Stimulated activated CD8-positive, alpha-beta memory T cell treated with anti-CD3 and anti-CD28 coated beads, Interleukin-12 subunit alpha, Interleukin-12 subunit beta, amount 100 ng/mL, for 4 hours (primary cell): ENCODE results near the gene FBXO28.
"Not testable (repeated sequence)": the region's sequence is repeated elsewhere in the genome, so short reads cannot be mapped to it uniquely, and the experiment has no call there.

Experiments
- DNase-seq: peaks from one replicate; pipeline ENCODE4 v3.0.0-alpha.2; 2020; ENCODE audit warnings: low read depth

Gene FBXO28

GRCh38 chr1:224188286-224188685, 74.4 kb downstream of the FBXO28 start:
- no peak for DNase-seq

DNA sequence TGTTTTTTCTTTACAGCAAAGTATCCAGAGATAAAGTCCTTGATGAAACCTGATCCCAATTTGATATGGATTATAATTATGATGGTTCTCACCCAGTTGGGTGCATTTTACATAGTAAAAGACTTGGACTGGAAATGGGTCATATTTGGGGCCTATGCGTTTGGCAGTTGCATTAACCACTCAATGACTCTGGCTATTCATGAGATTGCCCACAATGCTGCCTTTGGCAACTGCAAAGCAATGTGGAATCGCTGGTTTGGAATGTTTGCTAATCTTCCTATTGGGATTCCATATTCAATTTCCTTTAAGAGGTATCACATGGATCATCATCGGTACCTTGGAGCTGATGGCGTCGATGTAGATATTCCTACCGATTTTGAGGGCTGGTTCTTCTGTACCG, 75.7 kb downstream of the FBXO28 start:
- no peak for DNase-seq

GRCh38 chr1:224192082-224192788, 78.3 kb downstream of the FBXO28 start:
- DNase-seq, result no peak

GRCh38 chr1:224193319-224193966, 79.5 kb downstream of the FBXO28 start:
- no peak for DNase-seq

DNA sequence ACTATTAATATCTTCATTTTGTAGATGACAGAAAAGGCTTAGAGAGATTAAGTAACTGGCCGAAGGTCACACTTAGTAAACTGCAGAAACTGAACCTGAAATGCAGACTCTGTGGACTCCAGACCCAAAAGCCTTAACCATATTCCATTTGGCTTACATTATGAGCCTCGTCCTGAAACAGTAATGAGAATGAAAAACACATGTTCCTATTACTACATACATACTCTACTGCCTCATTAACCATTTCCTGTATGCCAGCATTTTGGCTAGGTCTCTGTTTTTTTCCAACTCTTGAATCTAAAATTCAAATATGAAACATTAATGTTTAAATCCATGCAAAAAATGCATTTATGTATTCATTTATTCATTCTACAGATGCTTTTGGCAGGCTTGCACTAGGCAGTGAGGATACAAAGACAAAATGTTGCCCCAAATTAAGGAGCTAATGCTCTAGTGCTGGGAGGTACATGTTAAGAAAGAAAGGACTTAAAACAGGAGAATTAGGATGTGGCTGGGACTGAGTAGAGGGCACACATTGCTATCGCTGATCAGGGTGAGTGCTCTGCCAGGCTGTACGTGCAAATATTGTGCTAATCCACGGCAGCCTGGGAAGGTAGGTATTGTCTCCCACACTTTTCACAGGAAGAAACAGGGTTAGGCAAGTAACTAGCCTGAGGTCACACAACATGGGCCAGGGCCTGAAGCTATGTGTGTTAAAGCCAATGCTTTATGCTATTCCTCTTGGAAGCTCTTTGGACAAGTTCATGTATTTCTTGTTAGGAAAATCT, 83.1 kb downstream of the FBXO28 start:
- DNase-seq, result no peak

DNA sequence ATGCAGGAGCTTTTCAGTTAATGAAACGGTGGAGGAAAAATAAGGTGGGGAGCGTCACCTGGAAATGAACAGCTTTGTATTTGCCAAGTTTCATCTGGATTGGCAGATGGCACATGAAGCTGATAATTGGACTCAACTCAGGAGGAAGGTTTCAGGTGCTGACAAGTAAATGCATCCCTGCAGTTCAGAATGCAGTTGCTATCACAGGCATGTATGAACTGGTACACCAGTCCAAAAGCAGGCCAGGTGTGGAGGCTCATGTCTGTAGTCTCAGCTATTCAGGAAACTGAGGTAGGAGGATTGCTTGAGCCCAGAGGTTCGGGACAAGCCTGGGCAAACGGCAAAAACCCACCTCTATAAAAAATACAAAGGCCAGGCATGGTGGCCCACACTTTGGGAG, 84.7 kb downstream of the FBXO28 start:
- DNase-seq, result no peak

DNA sequence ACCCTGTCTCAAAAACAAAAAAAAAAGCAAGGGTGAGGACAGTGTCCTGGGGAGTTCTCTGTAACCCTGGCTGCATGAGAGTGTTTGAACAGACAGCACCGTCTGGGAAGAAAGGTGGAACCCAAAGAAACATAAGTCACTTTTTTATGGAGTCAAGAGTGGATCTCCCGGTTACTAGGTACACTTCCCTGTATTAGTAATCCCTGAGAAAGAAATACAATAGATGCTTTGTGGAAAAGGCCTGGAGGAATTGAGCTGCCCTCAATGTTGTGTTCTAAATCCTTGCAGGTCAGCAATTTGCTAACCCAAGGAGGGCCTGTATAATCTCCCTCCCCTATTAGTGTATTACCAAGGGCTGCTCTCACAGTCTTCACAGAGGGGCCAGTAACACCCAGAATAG, 85.8 kb downstream of the FBXO28 start:
- no peak for DNase-seq

DNA sequence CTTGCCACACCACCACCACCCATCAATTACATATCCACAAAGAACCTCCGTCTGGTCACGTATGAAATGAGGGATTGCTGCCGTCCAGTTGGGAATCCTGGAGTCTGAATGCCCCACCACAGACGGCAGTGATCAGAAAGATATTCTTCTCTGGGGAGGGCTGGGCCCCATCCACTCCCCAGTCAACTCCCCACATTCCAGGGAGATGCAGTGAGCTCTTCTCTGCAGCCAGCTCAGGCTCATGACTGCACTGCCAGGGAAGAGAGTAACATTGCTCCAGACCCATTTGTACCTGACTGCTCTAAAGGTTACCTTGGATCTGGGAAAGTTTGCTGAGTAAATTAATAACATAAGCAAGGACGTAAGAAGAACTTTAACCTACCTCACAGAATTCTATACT, 87.5 kb downstream of the FBXO28 start:
- DNase-seq, result no peak

- DNase-seq, result no peak
Measured at GRCh38 chr1:224201853-224202252, 87.9 kb downstream of the FBXO28 start.

GRCh38 chr1:224203243-224204016, 89.5 kb downstream of the FBXO28 start:
- DNase-seq, result no peak

DNA sequence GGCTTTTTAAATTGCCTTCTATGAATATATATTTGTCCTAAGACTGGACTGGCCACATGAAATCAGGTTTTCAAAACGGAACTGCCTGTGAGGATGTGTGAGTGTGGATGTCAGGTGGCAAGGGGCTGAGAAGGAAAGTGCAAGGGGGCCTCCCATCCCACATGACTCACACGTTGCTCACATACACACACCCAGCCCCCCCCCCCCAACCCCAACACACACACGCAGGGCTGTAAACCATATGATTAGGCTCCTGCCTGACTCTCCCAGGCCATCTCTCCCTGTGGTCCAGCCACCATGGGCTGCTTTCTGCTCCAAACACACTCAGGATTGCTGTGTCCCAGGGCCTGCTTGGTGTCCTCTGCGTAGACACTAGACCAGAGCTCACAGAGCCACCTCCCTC, 91.5 kb downstream of the FBXO28 start:
- peak; percentile 22 for DNase-seq

GRCh38 chr1:224205931-224206538, 92.1 kb downstream of the FBXO28 start:
- DNase-seq, result not testable (repeated sequence)

DNA sequence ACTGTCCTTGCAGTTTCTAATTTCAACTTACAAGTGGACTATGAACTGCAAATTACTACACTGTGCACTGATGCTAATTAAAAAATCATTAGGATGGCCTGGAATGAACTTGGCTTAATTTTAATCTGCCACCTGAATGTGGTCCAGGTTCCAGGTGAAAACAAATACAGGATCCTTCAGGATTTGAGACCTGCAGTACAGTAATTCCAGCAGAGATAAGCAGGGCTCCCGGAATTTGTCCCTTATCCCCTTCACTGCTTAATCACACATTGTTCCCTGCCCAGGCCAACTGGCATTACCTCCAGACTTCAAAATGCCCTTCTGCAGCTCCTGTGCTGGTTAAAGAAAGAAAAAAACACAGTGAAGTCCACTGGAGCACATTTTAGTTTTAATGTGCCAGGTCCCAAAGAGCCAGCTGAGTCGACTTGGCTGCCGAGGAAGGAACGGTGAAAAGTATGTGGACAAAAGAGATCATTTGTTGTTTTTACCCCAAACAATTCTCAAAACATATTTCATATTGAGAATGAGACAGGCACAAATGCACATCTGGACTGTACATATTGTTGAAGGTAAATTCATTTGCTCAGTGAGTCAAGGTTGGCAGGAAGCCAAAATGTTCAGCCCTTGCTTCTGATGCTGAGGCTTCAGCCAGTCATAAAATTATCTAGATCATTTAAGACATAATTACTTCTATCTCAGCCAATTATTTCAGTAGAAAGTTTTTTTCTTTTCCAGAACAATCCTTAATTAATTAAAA, 97.5 kb downstream of the FBXO28 start:
- no peak for DNase-seq
